Spleen (tissue), 11 donors: Measurements from ENCODE around the gene CTDP1. TPM values are rescaled to one million over a fixed set of nuclear protein-coding genes. Genes with fewer than 3 reads are reported as not detected.

Experiments
- DNase-seq: peaks from one replicate; pipeline ENCODE4 v3.0.0-alpha.2; 2020
- H3K27ac ChIP-seq, 8 donors: fragments of 200-600 bp; sonication (generic) in 7 of 8; 1 replicate in 4 of 8; 2 replicates in 4 of 8; pipeline versions ENCODE4 v1.5.0 to v1.8.0; 2016 to 2021; ENCODE audit warnings: inconsistent platforms in 4 of 8, mild to moderate bottlenecking in 4 of 8, moderate library complexity in 1 of 8
- H3K27me3 ChIP-seq, 7 donors: fragments of 200-600 bp; sonication (generic) in 6 of 7; replicated peaks in 1 of 7; 1 replicate in 4 of 7; 2 replicates in 3 of 7; pipeline versions ENCODE4 v1.5.0 to v1.8.0; 2016 to 2021; ENCODE audit warnings: inconsistent platforms in 3 of 7, mild to moderate bottlenecking in 1 of 7
- H3K36me3 ChIP-seq, 6 donors: fragments of 200-600 bp; sonication (generic) in 5 of 6; 1 replicate in 4 of 6; 2 replicates in 2 of 6; pipeline versions ENCODE4 v1.5.0 to v1.8.0; 2016 to 2021; ENCODE audit warnings: inconsistent platforms in 2 of 6
- H3K4me1 ChIP-seq, 6 donors: fragments of 200-600 bp; sonication (generic) in 5 of 6; 1 replicate in 3 of 6; 2 replicates in 3 of 6; pipeline versions ENCODE4 v1.5.0 to v1.8.0; 2016 to 2021; ENCODE audit warnings: inconsistent platforms in 3 of 6
- H3K4me3 ChIP-seq, 8 donors: fragments of 200-600 bp; sonication (generic) in 7 of 8; 1 replicate in 4 of 8; 2 replicates in 4 of 8; pipeline versions ENCODE4 v1.5.0 to v1.8.0; 2016 to 2021; ENCODE audit warnings: inconsistent platforms in 4 of 8, mild to moderate bottlenecking in 4 of 8, moderate library complexity in 2 of 8
- H3K9me3 ChIP-seq, 8 donors: fragments of 200-600 bp; sonication (generic) in 7 of 8; 1 replicate in 4 of 8; 2 replicates in 4 of 8; pipeline versions ENCODE4 v1.5.0 to v1.8.0; 2016 to 2021; ENCODE audit warnings: inconsistent platforms in 4 of 8
- CTCF ChIP-seq, 11 experiments: fragments of 200-600 bp in 7 of 11; fragments of 450-650 bp in 4 of 11; sonication (generic) in 4 of 11; IDR thresholded peaks in 8 of 11; conservative IDR thresholded peaks in 3 of 11; 1 replicate in 7 of 11; 2 replicates in 4 of 11; pipeline versions ENCODE4 v1.4.0 to v1.8.0; 2016 to 2021; ENCODE audit warnings: antibody characterized with exemption in 11 of 11, inconsistent platforms in 4 of 11, mild to moderate bottlenecking in 1 of 11
- POLR2A ChIP-seq, 3 donors: fragments of 450-650 bp; IDR thresholded peaks; one replicate each; pipeline ENCODE4 v1.5.1; 2017; ENCODE audit warnings: antibody characterized with exemption in 3 of 3, mild to moderate bottlenecking in 1 of 3
- POLR2AphosphoS5 ChIP-seq, 3 donors: sonication (generic); formaldehyde crosslinking; IDR thresholded peaks; one replicate each; pipeline ENCODE4 v1.5.1; 2017; ENCODE audit warnings: antibody characterized with exemption in 3 of 3
- WGBS, 5 donors: extraction: QIAGEN DNeasy Blood & Tissue Kit in 3 of 5; methylation state at CpG; one replicate each; pipeline versions ENCODE4 v1.1.5 to v1.1.7; 2013 to 2018; 5-methylcytosine and 5-hydroxymethylcytosine counted together
- intact Hi-C: fragments of 100-400 bp; cut with DNase I; formaldehyde crosslinking; loops from one replicate; pipeline ENCODE4 v1.15.0; 2023; ENCODE audit warnings: low total_unique reads
- polyA plus RNA-seq, 3 donors: library from polyadenylated mRNA; stranded (reverse); fragments of 200-250 nt; gene quantifications; one replicate each; pipeline ENCODE4 v1.2.1, GENCODE V29; 2013
- total RNA-seq, 7 donors: library from RNA; depleted of rRNA in 3 of 7; stranded (reverse); fragments of >200 nt in 3 of 7; fragmentation: NEBNext Ultra II Directional in 4 of 7; extraction: Animal tissue kit (Norgen Biotek cat#: 25700) in 4 of 7; gene quantifications; one replicate each; pipeline versions ENCODE4 v1.1.0 to v1.2.1, GENCODE V29; 2016 to 2021
- donor health status: healthy with polysubstance abuse.
- donor health status: DM: no; HTN: no; CAD: no; lungs with moderate emphysema.
- donor health status: DM: no; HTN: no; CAD: no.
- donor health status: Bipolar disorder and iron deficiency.
- donor health status: healthy.
- donor health status: DM: no; HTN: no; CAD: no.
- donor health status: DM: yes; HTN: yes; CAD: no.

CTDP1 gene
- total and polyA plus RNA-seq, 10 donors, result 13.6 to 54.6 (median 28.6) TPM

GRCh38 chr18:79781331-79781941 is 101.8 kb downstream of the CTDP1 start:
- H3K4me3 ChIP-seq, result no peak overlapping the region
- intact Hi-C loops, result no loop called here
- peaks cover 0 to 65% (median 21%) of the 10 kb centered on the region in 7 donors for H3K27me3 ChIP-seq
- no peak for TF ChIP-seq CTCF (IDR thresholded peaks at IDR 0.05 in 8 of 11, conservative IDR thresholded peaks at IDR 0.05 in 3 of 11)
- no peak for TF ChIP-seq POLR2A (IDR thresholded peaks at IDR 0.05)
- no peak for TF ChIP-seq POLR2AphosphoS5 (IDR thresholded peaks at IDR 0.05)
- H3K4me1 ChIP-seq, result no peaks in the 10 kb centered on the region
- 74 to 88% (median 85%) methylated on average over 13 to 17 of the region's 17 CpGs for WGBS, 5 donors
- peak; percentile 59 for DNase-seq
- H3K9me3 ChIP-seq, result no peaks in the 10 kb centered on the region
- H3K36me3 ChIP-seq, result no peaks in the 10 kb centered on the region
- no peak overlapping the region for H3K27ac ChIP-seq

DNA sequence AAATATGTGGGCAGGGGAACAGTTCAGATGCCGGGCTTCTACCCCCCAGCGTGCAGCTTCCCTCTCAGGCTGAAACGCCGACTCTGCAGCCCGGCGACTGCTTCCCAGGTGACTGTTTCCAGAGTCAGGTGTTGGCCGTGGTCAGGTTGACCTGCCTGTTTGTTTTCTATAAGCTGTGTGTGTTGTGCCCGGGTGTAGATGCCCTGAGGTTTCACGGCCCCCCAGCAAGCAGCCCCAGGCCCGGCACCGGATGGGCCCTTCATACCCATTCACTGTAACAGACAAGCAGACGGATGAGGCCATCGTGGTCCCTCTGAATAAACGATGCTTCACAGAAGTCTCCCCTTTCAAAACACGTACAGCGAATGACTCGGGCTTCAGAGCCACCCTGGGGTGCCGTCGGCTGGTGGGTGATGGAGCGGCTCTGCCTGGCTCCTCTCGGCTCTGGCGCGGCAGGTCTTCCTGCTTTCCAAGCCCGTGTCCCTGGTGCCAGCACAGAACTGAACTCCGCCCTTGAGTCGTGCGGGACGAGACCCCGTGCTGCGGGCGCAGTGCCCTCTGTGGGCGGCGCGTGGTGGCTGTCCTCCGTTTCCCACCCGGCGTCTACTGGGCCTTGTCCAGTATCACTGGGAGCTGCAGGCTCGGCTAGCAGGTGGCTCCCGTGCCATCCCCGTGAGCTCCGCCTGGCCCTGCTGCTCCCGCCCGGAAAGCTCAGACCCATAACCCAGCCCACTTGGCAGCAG is 103.1 kb downstream of the CTDP1 start:
- 86 to 91% (median 88%) methylated on average over 35 to 43 of the region's 43 CpGs for WGBS, 5 donors
- no peak overlapping the region for H3K27ac ChIP-seq
- DNase-seq, result peak; percentile 63
- no peaks in the 10 kb centered on the region for H3K36me3 ChIP-seq
- no peaks in the 10 kb centered on the region for H3K9me3 ChIP-seq
- intact Hi-C loops, result no loop called here
- H3K27me3 ChIP-seq, result peaks cover 0 to 69% (median 32%) of the 10 kb centered on the region in 7 donors
- no peak for TF ChIP-seq POLR2A (IDR thresholded peaks at IDR 0.05)
- H3K4me3 ChIP-seq, result no peak overlapping the region
- H3K4me1 ChIP-seq, result peaks cover 0 to 7% (median 2%) of the 10 kb centered on the region in 6 donors

DNA sequence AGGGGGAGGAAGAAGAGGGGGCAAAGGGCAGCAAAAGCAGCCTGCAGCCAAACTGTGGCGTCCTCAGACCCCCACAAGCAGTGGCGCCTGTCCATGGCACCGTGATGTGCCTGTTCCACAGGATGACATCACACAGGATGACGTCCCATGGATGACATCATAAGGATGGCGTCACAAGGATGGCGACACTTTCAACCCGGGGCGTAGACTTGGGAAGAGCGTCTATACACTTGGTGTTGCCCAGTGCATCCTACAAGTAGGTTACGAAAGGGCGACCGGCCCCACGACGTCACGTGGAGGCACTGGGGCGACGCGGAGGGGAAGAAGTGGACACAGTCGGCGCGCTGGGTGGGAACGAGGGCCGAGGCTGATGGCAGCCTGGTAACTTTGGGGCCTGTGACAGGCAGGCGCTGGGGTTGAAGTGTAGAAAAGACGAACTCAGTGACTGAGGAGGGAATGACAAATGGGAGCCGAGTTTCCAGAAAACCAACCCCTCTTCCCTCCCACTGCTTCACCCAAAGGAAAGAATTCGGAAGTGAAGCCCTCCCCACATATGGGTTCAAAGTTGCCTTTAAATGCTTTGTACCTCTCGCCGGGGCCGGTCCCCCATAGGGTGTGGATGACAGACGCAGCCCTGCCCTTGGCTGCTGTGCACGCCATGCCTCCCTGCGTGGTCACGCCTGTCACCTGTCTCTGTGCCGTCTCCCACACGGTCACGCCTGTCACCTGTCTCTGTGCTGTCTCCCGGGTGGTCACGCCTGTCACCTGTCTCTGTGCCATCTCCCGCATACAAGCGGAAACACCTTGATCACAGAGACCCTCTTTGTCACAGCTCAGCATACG is 104.7 kb downstream of the CTDP1 start:
- H3K4me1 ChIP-seq, result peaks cover 0 to 18% (median 10%) of the 10 kb centered on the region in 6 donors
- no peak for TF ChIP-seq POLR2AphosphoS5 (IDR thresholded peaks at IDR 0.05)
- TF ChIP-seq POLR2A (IDR thresholded peaks at IDR 0.05), result no peak
- TF ChIP-seq CTCF (IDR thresholded peaks at IDR 0.05 in 8 of 11, conservative IDR thresholded peaks at IDR 0.05 in 3 of 11), result no peak
- no peak overlapping the region for H3K4me3 ChIP-seq
- no peaks in the 10 kb centered on the region for H3K9me3 ChIP-seq
- H3K27me3 ChIP-seq, result peaks cover 5 to 72% (median 48%) of the 10 kb centered on the region in 7 donors
- WGBS, 5 donors, result 80 to 88% (median 83%) methylated on average over 42 of the region's 42 CpGs
- H3K36me3 ChIP-seq, result no peaks in the 10 kb centered on the region
- peak; percentile 68 for DNase-seq
- no peak overlapping the region for H3K27ac ChIP-seq
- intact Hi-C loops, result no loop called here

- Histone ChIP-seq H3K4me1 (peaks cover 0 to 23% (median 10%) of the 10 kb centered on the region in 6 donors), H3K4me3 (no peak overlapping the region), H3K36me3 (no peaks in the 10 kb centered on the region), H3K9me3 (no peaks in the 10 kb centered on the region), H3K27me3 (peaks cover 5 to 77% (median 56%) of the 10 kb centered on the region in 7 donors), H3K27ac (no peak overlapping the region)
- 64 to 76% (median 73%) methylated on average over 30 to 32 of the region's 32 CpGs for WGBS, 5 donors
- DNase-seq, result peak; percentile 65
- TF ChIP-seq POLR2AphosphoS5 (IDR thresholded peaks at IDR 0.05), result no peak
- no peak for TF ChIP-seq CTCF (IDR thresholded peaks at IDR 0.05 in 8 of 11, conservative IDR thresholded peaks at IDR 0.05 in 3 of 11)
- TF ChIP-seq POLR2A (IDR thresholded peaks at IDR 0.05), result no peak
- intact Hi-C loops, result no loop called here
Measured at GRCh38 chr18:79784965-79785770, 105.6 kb downstream of the CTDP1 start.
